CD4-positive, alpha-beta memory T cell (primary cell): ENCODE measurements around the gene RPN2. TPM values are rescaled to one million over a fixed set of nuclear protein-coding genes. Genes with fewer than 3 reads are reported as not detected.
A peak's percentile ranks its signal among the peaks of the same experiment; 100 is the strongest.

Experiments
- CTCF ChIA-PET: fragments of 350-600 bp; sonication (Branson Sonifier 250); formaldehyde crosslinking; loops from one replicate; lab custom pipeline; 2021; ENCODE audit warnings: inconsistent platforms; ENCODE audit not compliant: partially characterized antibody; lab: Charles Lee
- POLR2A ChIA-PET: fragments of 350-600 bp; sonication (Branson Sonifier 250); formaldehyde crosslinking; loops from one replicate; lab custom pipeline; 2021; ENCODE audit not compliant: partially characterized antibody; lab: Charles Lee
- DNase-seq, 5 donors: peaks; one replicate each; pipeline versions ENCODE4 v3.0.0 to v3.0.0-alpha.2; 2020 to 2022; ENCODE audit warnings: mixed read lengths in 1 of 5
- H3K27ac ChIP-seq: one replicate; pipeline ENCODE4 v1.7.0; 2013; ENCODE audit warnings: low read depth, low read length
- H3K27me3 ChIP-seq: 2 replicates; pipeline ENCODE4 v1.7.0; 2013; ENCODE audit warnings: mild to moderate bottlenecking, low read length, moderate library complexity; ENCODE audit not compliant: insufficient read depth
- H3K36me3 ChIP-seq: 2 replicates; pipeline ENCODE4 v1.7.0; 2013; ENCODE audit warnings: mild to moderate bottlenecking, low read length, moderate library complexity; ENCODE audit not compliant: insufficient read depth
- H3K4me1 ChIP-seq: 2 replicates; pipeline ENCODE4 v1.7.0; 2013; ENCODE audit warnings: mild to moderate bottlenecking, low read length, moderate library complexity; ENCODE audit not compliant: insufficient read depth
- H3K4me3 ChIP-seq, 2 donors: one replicate each; pipeline ENCODE4 v1.7.0; 2013; ENCODE audit warnings: low read length in 2 of 2, mild to moderate bottlenecking in 1 of 2
- H3K9me3 ChIP-seq, 2 donors: one replicate each; pipeline ENCODE4 v1.7.0; 2013; ENCODE audit warnings: low read length in 2 of 2, control low read depth in 1 of 2; ENCODE audit not compliant: control insufficient read depth in 1 of 2
- H3K27ac Mint-ChIP-seq, 7 donors: one replicate each; pipeline ENCODE4 v1.8.0; 2020 to 2021; ENCODE audit warnings: mixed read lengths in 7 of 7, mild to moderate bottlenecking in 6 of 7, inconsistent platforms in 3 of 7, moderate library complexity in 3 of 7
- H3K27me3 Mint-ChIP-seq, 2 donors: one replicate each; pipeline ENCODE4 v1.8.0; 2020 to 2021; ENCODE audit warnings: mixed read lengths in 2 of 2
- H3K36me3 Mint-ChIP-seq, 2 donors: one replicate each; pipeline ENCODE4 v1.8.0; 2020 to 2021; ENCODE audit warnings: mixed read lengths in 2 of 2, inconsistent platforms in 1 of 2, mild to moderate bottlenecking in 1 of 2
- H3K4me1 Mint-ChIP-seq, 4 donors: one replicate each; pipeline ENCODE4 v1.8.0; 2020 to 2021; ENCODE audit warnings: mixed read lengths in 4 of 4, mild to moderate bottlenecking in 1 of 4
- H3K4me3 Mint-ChIP-seq, 8 donors: one replicate each; pipeline ENCODE4 v1.8.0; 2020 to 2021; ENCODE audit warnings: mixed read lengths in 8 of 8, mild to moderate bottlenecking in 7 of 8, moderate library complexity in 6 of 8, inconsistent platforms in 3 of 8
- H3K9me3 Mint-ChIP-seq, 8 donors: one replicate each; pipeline ENCODE4 v1.8.0; 2020 to 2021; ENCODE audit warnings: mixed read lengths in 8 of 8, mild to moderate bottlenecking in 5 of 8, inconsistent platforms in 3 of 8, moderate library complexity in 1 of 8
- intact Hi-C: fragments of 100-400 bp; cut with micrococcal nuclease; formaldehyde crosslinking; loops from one replicate; pipeline ENCODE4 v1.15.1; 2023
- polyA plus RNA-seq, 2 donors: library from polyadenylated mRNA; unstranded; fragments of 300-500 nt; fragmentation: Illumina TruSeq; gene quantifications; one replicate each; pipeline ENCODE4 v1.2.3, GENCODE V29; 2021
- total RNA-seq, 2 experiments: library from RNA; stranded (reverse); gene quantifications; one replicate each; pipeline ENCODE4 v1.2.3, GENCODE V29; 2021

Gene RPN2
- total and polyA plus RNA-seq, 4 experiments from 2014 or later = 125 to 349 (median 192) TPM

- Histone ChIP-seq H3K4me1 (peaks cover 54% of the 10 kb centered on the region), H3K27ac (peak overlapping the region; percentile 92), H3K9me3 (no peaks in the 10 kb centered on the region), H3K27me3 (no peaks in the 10 kb centered on the region), H3K36me3 (peaks cover 15% of the 10 kb centered on the region), H3K4me3 (peak overlapping the region; percentile 96 to 97)
- H3K4me1 Mint-ChIP-seq = peaks cover 34 to 67% (median 50%) of the 10 kb centered on the region in 4 donors
- H3K36me3 Mint-ChIP-seq = peaks cover 12 to 38% of the 10 kb centered on the region in 2 donors
- POLR2A ChIA-PET = interaction anchor here (0.6 to 3.0 kb wide), 12 partner anchors 12 to 574 kb away, joined by 3 to 62 read pairs (median 5); partner anchors contain the start of genes BLCAP, MANBAL, RAB5IF and RBL1
- intact Hi-C loops = loop anchor here (1.0 to 2.0 kb wide), 2 partner anchors 12 to 109 kb away; partner anchors contain the start of gene MANBAL
- peak overlapping the region; percentile 96 to 98 (median 98) for H3K27ac Mint-ChIP-seq
- H3K4me3 Mint-ChIP-seq = peak overlapping the region; percentile 92 to 99 (median 98)
- DNase-seq = peak in 1 of 5 donors; percentile 37
- H3K27me3 Mint-ChIP-seq = peaks cover 0 to 2% of the 10 kb centered on the region in 2 donors
- CTCF ChIA-PET = interaction anchor here (1.1 to 6.1 kb wide), 4 partner anchors 11 to 354 kb away, joined by 3 to 99 read pairs (median 4); no protein-coding TSS in a partner anchor
- H3K9me3 Mint-ChIP-seq = no peaks in the 10 kb centered on the region
These were observed 774 bp downstream of the RPN2 start for GRCh38 chr20:37179683-37180524.

- no peak overlapping the region for H3K4me3 ChIP-seq
- intact Hi-C loops = loop anchor here (1.0 kb wide), 1 partner anchor 13 kb away; no protein-coding TSS in a partner anchor
- H3K27me3 Mint-ChIP-seq = no peaks in the 10 kb centered on the region
- POLR2A ChIA-PET = no interaction called here
- no peaks in the 10 kb centered on the region for H3K9me3 ChIP-seq
- H3K4me1 ChIP-seq = peaks cover 74% of the 10 kb centered on the region
- H3K4me1 Mint-ChIP-seq = peaks cover 49 to 79% (median 63%) of the 10 kb centered on the region in 4 donors
- H3K27ac Mint-ChIP-seq = peak overlapping the region in 3 of 7 donors; percentile 27 to 87 (median 30)
- H3K27me3 ChIP-seq = no peaks in the 10 kb centered on the region
- H3K9me3 Mint-ChIP-seq = no peaks in the 10 kb centered on the region
- H3K4me3 Mint-ChIP-seq = peak overlapping the region in 1 of 8 donors; percentile 30
- H3K27ac ChIP-seq = no peak overlapping the region
- CTCF ChIA-PET = no interaction called here
- H3K36me3 ChIP-seq = peaks cover 35% of the 10 kb centered on the region
- no peak for DNase-seq
- peaks cover 26 to 66% of the 10 kb centered on the region in 2 donors for H3K36me3 Mint-ChIP-seq
These were observed 6.6 kb downstream of the RPN2 start for GRCh38 chr20:37185686-37186085.

GRCh38 chr20:37188787-37189186 lies 9.7 kb downstream of the RPN2 start:
- Histone ChIP-seq H3K36me3 (peaks cover 30% of the 10 kb centered on the region), H3K27me3 (no peaks in the 10 kb centered on the region), H3K4me3 (no peak overlapping the region), H3K4me1 (peaks cover 75% of the 10 kb centered on the region), H3K27ac (no peak overlapping the region), H3K9me3 (no peaks in the 10 kb centered on the region)
- H3K9me3 Mint-ChIP-seq = no peaks in the 10 kb centered on the region
- POLR2A ChIA-PET = interaction anchor here (7.8 kb wide), 1 partner anchor 10 kb away, joined by 62 read pairs; the partner anchor contains the start of genes MROH8 and RPN2
- H3K36me3 Mint-ChIP-seq = peaks cover 27 to 66% of the 10 kb centered on the region in 2 donors
- peaks cover 51 to 75% (median 59%) of the 10 kb centered on the region in 4 donors for H3K4me1 Mint-ChIP-seq
- no peak for DNase-seq
- intact Hi-C loops = no loop called here
- peak overlapping the region in 1 of 7 donors; percentile 68 for H3K27ac Mint-ChIP-seq
- no peak overlapping the region for H3K4me3 Mint-ChIP-seq
- H3K27me3 Mint-ChIP-seq = no peaks in the 10 kb centered on the region
- CTCF ChIA-PET = interaction anchor here (0.8 to 12.5 kb wide), 5 partner anchors 8 to 343 kb away, joined by 3 to 180 read pairs (median 4); partner anchors contain the start of genes BLCAP, MROH8 and RPN2

GRCh38 chr20:37189416-37190016 lies 10.4 kb downstream of the RPN2 start:
- H3K27me3 ChIP-seq = no peaks in the 10 kb centered on the region
- peaks cover 23% of the 10 kb centered on the region for H3K36me3 ChIP-seq
- Mint-ChIP-seq H3K27me3 (no peaks in the 10 kb centered on the region), H3K36me3 (peaks cover 22 to 59% of the 10 kb centered on the region in 2 donors), H3K4me1 (peaks cover 50 to 75% (median 59%) of the 10 kb centered on the region in 4 donors), H3K4me3 (peak overlapping the region in 6 of 8 donors; percentile 2 to 65 (median 54)), H3K9me3 (no peaks in the 10 kb centered on the region), H3K27ac (peak overlapping the region; percentile 2 to 85 (median 59))
- H3K27ac ChIP-seq = no peak overlapping the region
- intact Hi-C loops = loop anchor here (5.0 kb wide), 1 partner anchor 182 kb away; no protein-coding TSS in a partner anchor
- no peak for DNase-seq
- no peaks in the 10 kb centered on the region for H3K9me3 ChIP-seq
- POLR2A ChIA-PET = interaction anchor here (7.8 kb wide), 1 partner anchor 11 kb away, joined by 62 read pairs; the partner anchor contains the start of genes MROH8 and RPN2
- no peak overlapping the region for H3K4me3 ChIP-seq
- CTCF ChIA-PET = interaction anchor here (0.8 to 12.5 kb wide), 12 partner anchors 8 to 352 kb away, joined by 3 to 180 read pairs (median 4); partner anchors contain the start of genes BLCAP, MROH8 and RPN2
- H3K4me1 ChIP-seq = peaks cover 75% of the 10 kb centered on the region

GRCh38 chr20:37190354-37191112 lies 11.4 kb downstream of the RPN2 start:
- Mint-ChIP-seq H3K36me3 (peaks cover 18 to 55% of the 10 kb centered on the region in 2 donors), H3K9me3 (peaks cover 0 to 2% (median 0%) of the 10 kb centered on the region in 8 donors)
- intact Hi-C loops = loop anchor here (5.0 kb wide), 1 partner anchor 183 kb away; no protein-coding TSS in a partner anchor

More at GRCh38 chr20:37190354-37191112, 11.4 kb downstream of the RPN2 start:
- no peaks in the 10 kb centered on the region for H3K9me3 ChIP-seq
- no peak for DNase-seq
- Mint-ChIP-seq H3K27ac (peak overlapping the region in 5 of 7 donors; percentile 10 to 63 (median 42)), H3K4me3 (peak overlapping the region in 1 of 8 donors; percentile 17), H3K27me3 (no peaks in the 10 kb centered on the region), H3K4me1 (peaks cover 55 to 79% (median 64%) of the 10 kb centered on the region in 4 donors)
- ChIA-PET CTCF (interaction anchor here (0.5 to 12.5 kb wide), 14 partner anchors 9 to 351 kb away, joined by 3 to 180 read pairs (median 6); partner anchors contain the start of genes BLCAP, MROH8 and RPN2), POLR2A (interaction anchor here (0.5 to 7.8 kb wide), 2 partner anchors 12 to 176 kb away, joined by 3 to 62 read pairs; partner anchors contain the start of genes MROH8 and RPN2)
- no peaks in the 10 kb centered on the region for H3K27me3 ChIP-seq
- no peak overlapping the region for H3K27ac ChIP-seq
- peaks cover 77% of the 10 kb centered on the region for H3K4me1 ChIP-seq
- no peak overlapping the region for H3K4me3 ChIP-seq
- H3K36me3 ChIP-seq = peaks cover 13% of the 10 kb centered on the region
